Left hindlimb (tissue), 1 donor: Measurements from ENCODE around the gene COX6A2.
A peak's percentile ranks its signal among the peaks of the same experiment; 100 is the strongest.
"Not testable (repeated sequence)": the region's sequence is repeated elsewhere in the genome, so short reads cannot be mapped to it uniquely, and the experiment has no call there.

Experiments
- DNase-seq: peaks from one replicate; pipeline ENCODE4 v3.0.0-alpha.2; 2018

COX6A2 gene

GRCh38 chr16:31461921-31462804, 34.0 kb upstream of the COX6A2 start:
- DNase-seq = peak; percentile 37

DNA sequence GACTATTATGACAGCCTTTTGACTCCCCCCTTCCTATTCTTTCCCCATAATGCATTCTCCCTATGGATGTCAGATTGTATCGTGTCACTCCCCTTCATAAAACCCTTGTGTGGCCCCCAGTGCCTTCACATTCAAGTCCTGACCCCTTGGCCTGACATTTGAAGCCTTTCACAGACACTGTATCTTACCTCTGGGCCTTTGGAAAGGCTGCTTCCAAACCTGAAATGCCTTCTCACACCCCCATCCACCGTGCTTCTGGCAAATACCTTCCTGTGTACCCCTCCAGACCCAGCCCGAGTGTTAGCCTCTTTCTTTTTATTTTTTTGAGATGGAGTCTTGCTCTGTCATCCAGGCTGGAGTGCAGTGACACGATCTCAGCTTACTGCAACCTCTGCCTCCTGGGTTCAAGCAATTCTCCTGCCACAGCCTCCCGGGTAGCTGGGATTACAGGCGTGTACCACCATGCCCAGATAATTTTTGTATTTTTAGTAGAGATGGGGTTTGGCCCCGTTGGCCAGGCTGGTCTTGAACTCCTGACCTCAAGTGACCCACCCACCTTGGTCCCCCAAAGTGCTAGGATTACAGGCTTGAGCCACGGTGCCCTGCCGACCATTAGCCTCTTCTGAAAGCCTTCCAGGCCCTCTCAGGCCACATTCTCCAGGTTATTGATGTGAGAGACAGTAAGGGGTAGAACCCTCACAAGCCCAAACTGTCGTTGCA, 33.2 kb upstream of the COX6A2 start:
- no peak for DNase-seq

DNA sequence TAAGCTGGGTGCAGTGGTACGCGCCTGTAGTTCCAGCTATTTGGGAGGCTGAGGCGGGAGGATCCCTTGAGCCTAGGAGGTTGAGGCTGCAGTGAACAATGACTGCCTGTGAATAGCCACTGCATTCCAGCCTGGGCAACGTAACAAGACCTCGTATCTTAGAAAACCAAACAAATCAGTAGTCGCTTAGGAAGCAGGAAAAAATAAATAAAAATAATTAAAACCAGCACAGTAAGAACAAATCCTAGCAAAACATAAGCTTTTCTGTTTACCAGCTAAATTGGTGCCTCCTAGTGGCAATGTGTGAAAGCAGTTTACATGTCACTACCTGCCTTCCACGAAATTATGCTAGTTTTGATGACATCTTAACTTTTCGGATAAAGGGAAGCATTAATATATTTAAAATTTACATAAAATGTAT, 32.4 kb upstream of the COX6A2 start:
- no peak for DNase-seq

DNA sequence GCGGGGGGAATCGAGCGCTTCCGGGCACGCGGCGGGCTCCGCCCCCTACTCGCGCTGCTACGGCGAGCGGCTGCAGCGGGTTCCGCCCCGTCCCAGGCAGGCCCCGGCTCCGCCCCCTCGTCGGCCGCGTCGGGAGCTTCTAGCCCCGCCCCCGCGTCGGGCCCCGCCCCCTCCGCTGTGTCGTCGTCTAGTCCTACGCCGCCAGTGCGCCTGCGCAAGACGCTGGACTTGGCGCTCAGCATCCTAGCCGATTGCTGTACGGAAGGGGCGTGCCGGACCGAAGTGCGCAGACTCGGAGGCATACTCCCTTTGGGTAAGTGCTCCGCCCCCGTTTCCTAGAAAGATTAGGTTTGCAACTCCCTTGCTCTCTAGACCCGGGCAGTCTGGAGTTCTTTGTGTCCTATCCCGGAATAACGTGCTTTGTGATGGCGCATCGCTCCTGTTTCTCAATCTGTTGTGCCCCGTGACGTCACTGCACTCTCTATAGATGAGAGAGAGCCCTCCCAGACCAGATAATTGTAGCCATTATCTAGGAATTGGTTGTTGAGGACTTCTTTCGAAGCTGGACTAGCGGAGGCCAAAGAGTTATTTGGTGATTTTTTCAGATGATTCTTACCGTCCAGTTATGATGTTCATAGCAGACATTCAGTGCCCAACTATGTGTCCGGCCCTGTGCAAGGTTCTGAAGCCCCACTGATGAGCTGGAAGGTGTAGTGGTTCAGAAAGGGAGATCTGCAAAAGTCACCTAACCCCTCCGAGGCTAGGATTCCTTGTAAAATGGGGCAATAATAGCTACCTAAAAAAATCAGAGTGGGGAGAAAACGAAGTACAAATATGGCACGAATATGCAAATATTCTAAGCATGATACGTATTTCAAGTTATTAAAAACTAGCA, 31.8 kb upstream of the COX6A2 start:
- peak; percentile 100 for DNase-seq

DNA sequence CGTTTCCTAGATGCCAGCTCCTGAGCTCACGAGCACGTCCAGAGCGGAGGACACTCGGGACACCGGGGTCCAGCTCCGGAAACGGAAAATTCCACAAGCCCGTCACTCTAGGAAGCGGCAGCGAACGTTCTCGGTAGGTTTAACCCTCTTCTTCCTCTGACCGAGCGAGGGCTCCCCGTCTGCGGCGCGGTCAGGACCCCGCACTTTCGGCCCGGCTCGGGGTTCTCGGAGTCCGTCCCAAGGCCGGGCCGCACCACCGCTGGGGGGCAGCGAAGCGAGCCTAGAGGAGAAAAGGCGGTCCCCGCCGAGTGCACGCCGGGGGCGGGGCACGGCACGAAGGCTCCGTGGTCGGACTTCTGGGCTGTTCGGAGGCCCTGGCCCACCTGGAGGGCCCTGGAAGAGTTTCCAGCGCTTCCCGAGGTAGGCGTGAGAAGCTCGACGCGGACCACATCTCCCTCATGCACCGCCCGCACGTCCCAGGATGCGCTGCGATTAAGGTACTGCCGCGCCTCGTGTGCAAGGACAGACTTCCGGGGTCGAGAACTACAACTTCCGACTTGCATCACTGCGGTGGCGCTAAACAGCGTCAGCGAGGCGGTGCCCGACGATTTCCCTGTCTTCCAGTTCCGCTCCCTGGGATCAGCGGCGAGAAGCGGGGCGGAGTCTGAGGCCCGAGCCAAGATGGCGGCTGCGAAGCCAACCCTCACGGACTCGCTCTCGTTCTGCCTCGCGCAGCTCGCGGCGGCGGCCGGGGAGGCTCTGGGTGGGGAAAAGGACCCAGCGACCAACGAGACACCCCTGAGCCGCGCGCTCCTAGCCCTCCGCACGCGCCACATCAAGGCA, 30.9 kb upstream of the COX6A2 start, which contains the start of gene ARMC5:
Gene ARMC5, plus strand, starts transcription at position 658 of the 843 bp plus-strand sequence. Its CDS starts 24 bp downstream, at position 682.
- peak; percentile 98 for DNase-seq

DNA sequence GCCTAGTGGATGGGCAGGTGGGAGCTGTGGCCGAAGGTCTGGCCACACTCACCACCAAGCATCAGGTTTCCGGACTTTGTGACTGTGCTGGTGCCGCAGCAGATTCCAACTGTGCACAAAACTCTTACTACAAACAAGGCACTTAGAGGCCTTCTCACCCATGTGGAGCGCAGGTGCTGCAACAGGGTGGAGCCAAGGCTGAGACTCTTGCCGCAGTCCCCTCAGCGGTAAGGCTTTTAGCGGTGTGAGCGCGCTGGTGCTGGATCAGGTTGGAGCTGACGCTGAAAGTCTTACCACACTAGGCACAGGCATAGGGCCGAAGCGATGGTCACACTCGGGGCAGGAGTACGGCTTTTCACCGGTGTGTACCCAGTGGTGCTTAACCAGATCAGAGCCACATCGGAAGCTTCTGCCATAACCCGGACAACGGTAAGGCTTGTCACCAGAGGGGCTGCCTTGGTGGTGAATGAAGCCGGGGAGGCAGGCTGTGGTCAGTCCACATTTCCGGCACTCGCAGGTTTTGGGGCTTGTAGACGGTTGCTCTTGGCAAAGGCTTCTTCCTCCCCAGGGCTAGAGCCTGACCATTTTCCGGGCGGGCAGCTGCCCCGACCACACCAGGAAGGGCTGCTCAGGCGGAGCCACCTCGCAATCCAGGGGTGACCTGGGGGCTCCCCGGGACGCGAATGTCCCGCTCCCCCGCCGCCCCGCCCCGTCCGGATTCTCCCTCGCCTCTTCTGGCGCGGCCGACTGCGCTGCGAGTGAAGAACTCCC, 30.1 kb upstream of the COX6A2 start:
- no peak for DNase-seq

GRCh38 chr16:31456988-31457360, 28.8 kb upstream of the COX6A2 start:
- no peak for DNase-seq

- no peak for DNase-seq
Observed at GRCh38 chr16:31455601-31456314, 27.6 kb upstream of the COX6A2 start.

GRCh38 chr16:31453255-31454204, 25.4 kb upstream of the COX6A2 start:
- no peak for DNase-seq

DNA sequence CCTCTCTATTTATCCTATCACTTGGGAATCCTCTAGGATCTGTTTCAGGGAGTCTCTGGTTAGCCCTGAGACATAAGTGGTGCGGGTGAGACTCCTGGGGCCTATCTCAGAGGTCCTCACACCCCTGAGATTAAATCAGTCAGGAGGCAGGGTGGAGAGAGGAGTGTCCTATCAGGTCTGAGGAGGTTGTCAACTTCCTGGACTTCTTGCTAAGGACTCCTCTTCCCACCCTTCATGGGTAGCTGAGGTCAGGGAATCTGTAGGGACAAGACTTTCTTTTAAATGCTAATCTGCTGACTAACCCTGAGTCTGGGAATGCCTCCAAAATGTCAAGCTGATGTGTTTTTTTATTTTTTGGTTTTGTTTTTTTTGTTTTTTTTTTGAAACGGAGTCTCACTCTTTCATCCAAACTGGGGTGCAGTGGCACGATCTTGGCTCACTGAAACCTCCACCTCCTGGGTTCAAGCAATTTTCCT, 24.5 kb upstream of the COX6A2 start:
- no peak for DNase-seq

- no peak for DNase-seq
Observed at GRCh38 chr16:31451681-31452351, 23.7 kb upstream of the COX6A2 start.

GRCh38 chr16:31451201-31451600, 23.0 kb upstream of the COX6A2 start:
- DNase-seq = no peak

DNA sequence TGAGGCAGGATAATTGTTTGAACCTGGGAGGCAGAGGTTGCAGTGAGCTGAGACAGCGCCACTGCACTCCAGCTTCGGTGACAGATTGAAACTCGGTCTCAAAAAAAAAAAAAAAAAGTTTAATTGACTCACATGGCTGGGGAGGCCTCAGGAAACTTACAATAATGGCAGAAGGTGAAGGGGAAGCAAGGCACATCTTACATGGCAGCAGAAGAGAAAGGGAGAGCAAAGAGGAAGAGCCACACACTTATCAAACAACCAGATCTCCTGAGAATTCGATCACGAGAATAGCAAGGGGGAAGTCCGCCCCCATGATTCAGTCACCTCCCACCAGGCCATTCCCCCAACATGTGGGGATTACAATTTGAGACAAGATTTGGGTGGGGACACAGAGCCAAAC, 17.8 kb upstream of the COX6A2 start:
- DNase-seq = not testable (repeated sequence)

DNA sequence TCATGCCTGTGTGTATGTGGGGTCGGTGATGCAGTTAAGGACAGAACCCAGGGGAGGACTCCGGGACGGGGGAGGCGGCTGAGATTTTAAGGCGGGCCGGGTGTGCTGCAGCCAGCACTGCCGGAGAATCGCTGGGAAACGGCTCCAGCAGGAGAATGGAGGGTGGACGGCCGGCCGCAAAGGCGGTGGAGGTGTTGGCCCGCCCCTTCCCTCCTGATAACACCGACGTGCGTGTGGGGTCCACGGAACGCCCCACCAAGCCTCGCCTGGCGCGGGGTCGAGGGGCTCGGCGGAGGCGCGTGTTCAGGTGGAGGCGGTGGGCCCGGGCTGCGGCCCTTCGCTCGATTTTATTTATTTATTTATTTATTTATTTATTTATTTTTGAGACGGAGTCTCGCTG, 13.8 kb upstream of the COX6A2 start:
- no peak for DNase-seq

- no peak for DNase-seq
Observed at GRCh38 chr16:31440516-31441184, 12.5 kb upstream of the COX6A2 start.

- DNase-seq = no peak
Observed at GRCh38 chr16:31439519-31439918, 11.4 kb upstream of the COX6A2 start.

GRCh38 chr16:31439023-31439422, 10.9 kb upstream of the COX6A2 start:
- DNase-seq = not testable (repeated sequence)

DNA sequence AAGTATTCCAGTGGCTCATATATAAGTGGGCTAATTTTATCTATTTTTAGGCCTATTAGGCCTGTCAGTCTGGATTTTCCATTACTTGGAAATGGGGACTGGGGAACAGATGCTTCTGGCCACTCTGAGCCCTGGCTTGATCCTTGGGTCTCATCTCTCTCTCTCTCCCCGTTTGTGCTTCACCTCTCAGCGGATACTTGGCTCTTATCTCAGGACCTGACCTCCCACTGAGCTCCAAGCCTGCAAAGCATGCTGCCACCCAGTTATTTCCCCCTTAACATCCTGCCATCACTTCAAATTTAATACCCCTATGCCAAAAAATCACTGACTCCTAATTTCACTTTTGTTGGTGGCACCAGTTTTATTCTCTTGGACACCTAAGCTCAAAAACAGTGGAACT, 10.3 kb upstream of the COX6A2 start:
- DNase-seq = no peak
